Ishikawa (cell line): Measurements from ENCODE around the gene RPP30.

Experiments
- CEBPB ChIP-seq: IDR thresholded peaks from 2 replicates; pipeline ENCODE4 v1.6.1; 2012
- CREB1 ChIP-seq: IDR thresholded peaks from 2 replicates; pipeline ENCODE4 v1.6.1; 2012; ENCODE audit warnings: low read depth
- EGR1 ChIP-seq: IDR thresholded peaks from 2 replicates; pipeline ENCODE4 v1.6.1; 2012
- RAD21 ChIP-seq: IDR thresholded peaks from 2 replicates; pipeline ENCODE4 v1.6.1; 2012; ENCODE audit warnings: low read depth
- TAF1 ChIP-seq: IDR thresholded peaks from 2 replicates; pipeline ENCODE4 v1.6.1; 2012; ENCODE audit warnings: low read depth, mild to moderate bottlenecking
- TCF12 ChIP-seq: IDR thresholded peaks from 2 replicates; pipeline ENCODE4 v1.6.1; 2012; ENCODE audit warnings: low read depth
- TF ChIP-seq, protein P1 (sequence below): IDR thresholded peaks from 2 replicates; pipeline ENCODE4 v1.6.1; 2012
- TF ChIP-seq, protein P2 (sequence below): IDR thresholded peaks from 2 replicates; pipeline ENCODE4 v1.6.1; 2012; ENCODE audit warnings: low read depth, mild to moderate bottlenecking
- TF ChIP-seq, protein P3 (sequence below): IDR thresholded peaks from 2 replicates; pipeline ENCODE4 v1.6.1; 2012

DNA sequence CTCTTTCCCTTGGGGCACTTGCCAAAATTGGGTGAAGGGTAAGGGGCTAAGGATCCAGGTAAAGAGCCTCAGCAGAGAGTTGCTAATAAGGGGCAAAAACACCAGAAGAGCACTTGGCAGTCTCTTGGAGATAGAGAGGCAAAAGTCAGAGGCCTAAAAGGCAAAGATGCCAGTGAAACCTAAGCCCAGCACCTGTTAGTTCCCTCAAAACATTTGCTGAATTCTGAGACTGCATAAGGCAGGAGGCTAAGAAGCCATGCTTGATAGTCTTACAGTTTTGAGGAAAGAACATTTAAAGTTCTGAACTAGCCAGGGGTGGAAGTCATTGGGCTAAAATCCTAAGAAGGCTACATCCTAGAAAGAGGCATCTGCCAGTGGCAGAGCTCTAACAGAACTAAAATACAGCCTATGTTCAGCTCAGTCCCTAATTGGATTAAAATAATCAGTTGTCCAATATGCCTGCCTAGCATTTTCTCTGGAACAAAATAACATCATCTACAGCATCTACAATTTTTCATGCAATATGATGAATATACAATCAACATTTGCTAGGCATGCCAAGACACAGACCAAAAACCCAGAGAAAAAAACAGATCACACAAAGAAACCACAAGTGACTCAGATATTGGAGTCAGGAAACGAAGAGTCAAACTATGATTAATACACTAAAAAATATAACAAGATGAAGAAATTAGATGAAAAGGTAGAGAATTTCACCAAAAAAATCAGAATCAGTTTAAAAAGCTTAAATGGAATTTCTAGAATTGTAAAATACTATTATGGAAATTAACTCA, 21.6 kb upstream of the RPP30 start:
- TF ChIP-seq RAD21, result no peak
- TF ChIP-seq, protein P1, sequence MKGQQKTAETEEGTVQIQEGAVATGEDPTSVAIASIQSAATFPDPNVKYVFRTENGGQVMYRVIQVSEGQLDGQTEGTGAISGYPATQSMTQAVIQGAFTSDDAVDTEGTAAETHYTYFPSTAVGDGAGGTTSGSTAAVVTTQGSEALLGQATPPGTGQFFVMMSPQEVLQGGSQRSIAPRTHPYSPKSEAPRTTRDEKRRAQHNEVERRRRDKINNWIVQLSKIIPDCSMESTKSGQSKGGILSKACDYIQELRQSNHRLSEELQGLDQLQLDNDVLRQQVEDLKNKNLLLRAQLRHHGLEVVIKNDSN, result no peak
- TF ChIP-seq, protein P2, sequence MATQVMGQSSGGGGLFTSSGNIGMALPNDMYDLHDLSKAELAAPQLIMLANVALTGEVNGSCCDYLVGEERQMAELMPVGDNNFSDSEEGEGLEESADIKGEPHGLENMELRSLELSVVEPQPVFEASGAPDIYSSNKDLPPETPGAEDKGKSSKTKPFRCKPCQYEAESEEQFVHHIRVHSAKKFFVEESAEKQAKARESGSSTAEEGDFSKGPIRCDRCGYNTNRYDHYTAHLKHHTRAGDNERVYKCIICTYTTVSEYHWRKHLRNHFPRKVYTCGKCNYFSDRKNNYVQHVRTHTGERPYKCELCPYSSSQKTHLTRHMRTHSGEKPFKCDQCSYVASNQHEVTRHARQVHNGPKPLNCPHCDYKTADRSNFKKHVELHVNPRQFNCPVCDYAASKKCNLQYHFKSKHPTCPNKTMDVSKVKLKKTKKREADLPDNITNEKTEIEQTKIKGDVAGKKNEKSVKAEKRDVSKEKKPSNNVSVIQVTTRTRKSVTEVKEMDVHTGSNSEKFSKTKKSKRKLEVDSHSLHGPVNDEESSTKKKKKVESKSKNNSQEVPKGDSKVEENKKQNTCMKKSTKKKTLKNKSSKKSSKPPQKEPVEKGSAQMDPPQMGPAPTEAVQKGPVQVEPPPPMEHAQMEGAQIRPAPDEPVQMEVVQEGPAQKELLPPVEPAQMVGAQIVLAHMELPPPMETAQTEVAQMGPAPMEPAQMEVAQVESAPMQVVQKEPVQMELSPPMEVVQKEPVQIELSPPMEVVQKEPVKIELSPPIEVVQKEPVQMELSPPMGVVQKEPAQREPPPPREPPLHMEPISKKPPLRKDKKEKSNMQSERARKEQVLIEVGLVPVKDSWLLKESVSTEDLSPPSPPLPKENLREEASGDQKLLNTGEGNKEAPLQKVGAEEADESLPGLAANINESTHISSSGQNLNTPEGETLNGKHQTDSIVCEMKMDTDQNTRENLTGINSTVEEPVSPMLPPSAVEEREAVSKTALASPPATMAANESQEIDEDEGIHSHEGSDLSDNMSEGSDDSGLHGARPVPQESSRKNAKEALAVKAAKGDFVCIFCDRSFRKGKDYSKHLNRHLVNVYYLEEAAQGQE, result no peak
- TF ChIP-seq EGR1, result no peak
- TF ChIP-seq, protein P3, sequence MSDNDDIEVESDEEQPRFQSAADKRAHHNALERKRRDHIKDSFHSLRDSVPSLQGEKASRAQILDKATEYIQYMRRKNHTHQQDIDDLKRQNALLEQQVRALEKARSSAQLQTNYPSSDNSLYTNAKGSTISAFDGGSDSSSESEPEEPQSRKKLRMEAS, result no peak
- no peak for TF ChIP-seq TCF12
- no peak for TF ChIP-seq TAF1
- no peak for TF ChIP-seq CEBPB
- no peak for TF ChIP-seq CREB1
